Heart left ventricle (tissue), 16 donors: Measurements from ENCODE around the gene SP5. TPM values are rescaled to one million over a fixed set of nuclear protein-coding genes. Genes with fewer than 3 reads are reported as not detected.
"Not testable (repeated sequence)": the region's sequence is repeated elsewhere in the genome, so short reads cannot be mapped to it uniquely, and the experiment has no call there.

Experiments used
- ATAC-seq, 4 donors: fragments of 200-7000 bp; cut with Tn5 transposase; one replicate each; pipeline ENCODE4 v1.9.1; 2020 to 2022; ENCODE audit warnings: moderate library complexity in 4 of 4, mild to moderate bottlenecking in 3 of 4, moderate number of reproducible peaks in 1 of 4
- DNase-seq, 5 donors: peaks; one replicate each; pipeline ENCODE4 v3.0.0-alpha.2; 2020
- H3K27ac ChIP-seq, 12 donors: fragments of 200-600 bp; sonication (generic) in 4 of 12; one replicate each; pipeline versions ENCODE4 v1.5.0 to v1.8.0; 2016 to 2022; ENCODE audit warnings: mild to moderate bottlenecking in 2 of 12
- H3K27me3 ChIP-seq, 9 donors: fragments of 200-600 bp; sonication (generic) in 2 of 9; one replicate each; pipeline versions ENCODE4 v1.5.1 to v1.8.0; 2016 to 2022; ENCODE audit warnings: mild to moderate bottlenecking in 3 of 9
- H3K36me3 ChIP-seq, 9 donors: fragments of 200-600 bp; sonication (generic) in 2 of 9; one replicate each; pipeline versions ENCODE4 v1.5.0 to v1.8.0; 2018 to 2022; ENCODE audit warnings: mild to moderate bottlenecking in 2 of 9
- H3K4me1 ChIP-seq, 12 donors: fragments of 200-600 bp; sonication (generic) in 4 of 12; one replicate each; pipeline versions ENCODE4 v1.5.0 to v1.8.0; 2016 to 2022; ENCODE audit warnings: mild to moderate bottlenecking in 3 of 12
- H3K4me3 ChIP-seq, 12 donors: fragments of 200-600 bp; sonication (generic) in 4 of 12; one replicate each; pipeline versions ENCODE4 v1.5.0 to v1.8.0; 2017 to 2022; ENCODE audit warnings: mild to moderate bottlenecking in 9 of 12, moderate library complexity in 4 of 12
- H3K9me3 ChIP-seq, 12 donors: fragments of 200-600 bp; sonication (generic) in 4 of 12; one replicate each; pipeline versions ENCODE4 v1.5.0 to v1.8.0; 2016 to 2022; ENCODE audit warnings: mild to moderate bottlenecking in 1 of 12
- CTCF ChIP-seq, 12 donors: fragments of 200-600 bp; sonication (generic) in 4 of 12; IDR thresholded peaks; one replicate each; pipeline versions ENCODE4 v1.5.0 to v1.8.0; 2018 to 2022; ENCODE audit warnings: antibody characterized with exemption in 12 of 12, mild to moderate bottlenecking in 5 of 12
- POLR2A ChIP-seq, 2 donors: fragments of 450-650 bp; IDR thresholded peaks; one replicate each; pipeline ENCODE4 v1.6.1; 2017; ENCODE audit warnings: antibody characterized with exemption in 2 of 2, mild to moderate bottlenecking in 2 of 2, moderate library complexity in 2 of 2
- WGBS, 4 donors: extraction: QIAGEN DNeasy Blood & Tissue Kit in 2 of 4; methylation state at CpG; one replicate each; pipeline versions ENCODE4 v1.1.5 to v1.1.7; 2013 to 2018; 5-methylcytosine and 5-hydroxymethylcytosine counted together
- intact Hi-C, 10 donors: fragments of 100-400 bp; cut with DNase I; formaldehyde crosslinking; loops; one replicate each; pipeline versions ENCODE4 v1.11.1 to v1.14.2; 2022
- polyA plus RNA-seq, 2 donors: library from polyadenylated mRNA; stranded (reverse); fragments of 200-250 nt; gene quantifications; one replicate each; pipeline ENCODE4 v1.2.3, GENCODE V29; 2013
- total RNA-seq, 9 donors: library from RNA; depleted of rRNA in 2 of 9; stranded (reverse); fragments of >200 nt in 2 of 9; fragmentation: NEBNext Ultra II Directional in 3 of 9; extraction: Animal tissue kit (Norgen Biotek cat#: 25700) in 3 of 9; gene quantifications; one replicate each; pipeline versions ENCODE4 v1.1.0 to v1.2.4, GENCODE V29; 2016 to 2023
- donor health status: ischemic (EF 13 %, LVEDD 7.1; RV severe dilation, severe dysfunction).
- donor health status: healthy with polysubstance abuse.
- donor health status: DM: no; HTN: yes; CAD: no.
- donor health status: DM: no; HTN: no; CAD: no.
- donor health status: ischemic (EF 25% LVEDD 6.9; RV normal size, moderate dysfunction).
- donor health status: ischemic (EF 25% LVEDD 5.7; RV mildly dilated, moderate dysfunction).
- donor health status: healthy.
- donor health status: DM: yes; HTN: yes; CAD: no.
- donor health status: ischemic (EF 35%, LVEDD 5.7; RV mildly dilated, moderate dysfunction).
- donor health status: nonischemic (EF 11% LVEDD 7.7; RV severe dilation, severe dysfunction).
- donor health status: DM: yes; HTN: yes; CAD: no.
- donor health status: PGD.
- donor health status: ischemic (EF 29% LVEDD 5.4; RV normal size, mild dysfunction).
- donor health status: nonischemic (EF 23%, LVEDD 6.1; RV moderate dilation, normal function).

Gene SP5
- total and polyA plus RNA-seq, 11 donors: 0.08 to 1.4 (median 0.23) TPM; not detected in 4

- Histone ChIP-seq H3K27me3 (peaks cover 0 to 38% (median 3%) of the 10 kb centered on the region in 9 donors), H3K4me3 (no peak overlapping the region), H3K4me1 (peaks cover 0 to 4% (median 0%) of the 10 kb centered on the region in 12 donors), H3K27ac (no peak overlapping the region), H3K36me3 (no peaks in the 10 kb centered on the region), H3K9me3 (no peaks in the 10 kb centered on the region)
- ATAC-seq: no peak
- intact Hi-C loops: no loop called here
- 53 to 72% (median 61%) methylated on average over 7 to 8 of the region's 8 CpGs for WGBS, 4 donors
- no peak for TF ChIP-seq CTCF (IDR thresholded peaks at IDR 0.05)
- no peak for TF ChIP-seq POLR2A (IDR thresholded peaks at IDR 0.05)
- DNase-seq: no peak
Measured at GRCh38 chr2:170743530-170744239, 28.5 kb downstream of the SP5 start.

- TF ChIP-seq CTCF (IDR thresholded peaks at IDR 0.05) (no peak), POLR2A (IDR thresholded peaks at IDR 0.05) (no peak)
- H3K4me3 ChIP-seq: no peak overlapping the region
- no peaks in the 10 kb centered on the region for H3K36me3 ChIP-seq
- intact Hi-C loops: no loop called here
- no peak for DNase-seq
- no peak for ATAC-seq
- peaks cover 0 to 36% (median 3%) of the 10 kb centered on the region in 9 donors for H3K27me3 ChIP-seq
- peaks cover 0 to 4% (median 0%) of the 10 kb centered on the region in 12 donors for H3K4me1 ChIP-seq
- H3K27ac ChIP-seq: no peak overlapping the region
- no peaks in the 10 kb centered on the region for H3K9me3 ChIP-seq
- WGBS, 4 donors: 89 to 92% (median 90%) methylated on average over 14 of the region's 14 CpGs
Measured at GRCh38 chr2:170744248-170745002, 29.3 kb downstream of the SP5 start.

- Histone ChIP-seq H3K9me3 (peaks cover 0 to 3% (median 0%) of the 10 kb centered on the region in 12 donors), H3K27me3 (peaks cover 0 to 33% (median 3%) of the 10 kb centered on the region in 9 donors), H3K4me3 (no peak overlapping the region), H3K4me1 (peaks cover 0 to 4% (median 0%) of the 10 kb centered on the region in 12 donors), H3K36me3 (no peaks in the 10 kb centered on the region), H3K27ac (no peak overlapping the region)
- ATAC-seq (no peak), DNase-seq (no peak)
- intact Hi-C loops: no loop called here
- whole genome bisulfite sequencing, 4 donors: 55 to 68% (median 60%) methylated on average over 6 of the region's 6 CpGs
- TF ChIP-seq CTCF (IDR thresholded peaks at IDR 0.05): no peak
Measured at GRCh38 chr2:170745305-170745704, 30.2 kb downstream of the SP5 start.

DNA sequence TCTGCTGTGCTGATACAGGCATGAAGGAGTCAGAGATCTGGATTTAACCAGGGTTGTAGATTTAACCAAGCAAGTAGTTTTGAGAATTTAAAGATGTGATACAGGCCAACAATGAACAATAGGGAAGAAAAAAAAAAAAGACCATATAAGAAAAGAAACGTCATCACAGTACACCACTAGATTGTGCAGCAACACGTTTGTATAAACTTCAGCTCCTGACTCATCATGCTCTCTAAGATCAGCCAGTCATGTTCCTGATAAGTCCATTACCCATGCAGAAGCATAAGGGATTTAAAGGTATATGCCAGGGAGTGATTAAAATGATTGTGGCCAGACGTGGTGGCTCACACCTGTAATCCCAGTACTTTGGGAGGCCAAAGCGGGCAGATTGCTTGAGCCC is 32.8 kb downstream of the SP5 start:
- no peak for DNase-seq
- Histone ChIP-seq H3K9me3 (peaks cover 0 to 3% (median 0%) of the 10 kb centered on the region in 12 donors), H3K4me3 (no peak overlapping the region), H3K36me3 (no peaks in the 10 kb centered on the region), H3K27me3 (peaks cover 0 to 27% (median 0%) of the 10 kb centered on the region in 9 donors), H3K27ac (no peak overlapping the region), H3K4me1 (peaks cover 0 to 4% (median 0%) of the 10 kb centered on the region in 12 donors)
- no peak for TF ChIP-seq CTCF (IDR thresholded peaks at IDR 0.05)
- TF ChIP-seq POLR2A (IDR thresholded peaks at IDR 0.05): no peak
- intact Hi-C loops: no loop called here
- WGBS, 4 donors: 52 to 62% (median 53%) methylated on average over 4 of the region's 4 CpGs
- no peak for ATAC-seq

- ATAC-seq: peak in 1 of 4 donors; percentile 59
- H3K36me3 ChIP-seq, H3K4me1 ChIP-seq, DNase-seq, H3K9me3 ChIP-seq, intact Hi-C loops, H3K4me3 ChIP-seq, H3K27ac ChIP-seq: not testable (repeated sequence)
- 88 to 92% (median 89%) methylated on average over 12 of the region's 12 CpGs for WGBS, 4 donors
- peaks cover 0 to 14% (median 0%) of the 10 kb centered on the region in 9 donors for H3K27me3 ChIP-seq
Measured at GRCh38 chr2:170751555-170751954, 36.4 kb downstream of the SP5 start.
